DOHH2 (cell line): ENCODE results near the gene SH3RF2.

Experiments
- H3F3A ChIP-seq: fragments of 200-600 bp; sonication (generic), shearing (Covaris generic); 2 replicates; pipeline ENCODE4 v1.6.0; 2016; ENCODE audit warnings: antibody characterized with exemption, mild to moderate bottlenecking; ENCODE audit not compliant: control insufficient read depth, insufficient read depth
- H3K27ac ChIP-seq: fragments of 200-600 bp; sonication (generic); 2 replicates; pipeline ENCODE4 v1.5.1; 2014; ENCODE audit warnings: low read depth, mild to moderate bottlenecking, low read length, moderate library complexity
- H3K27me3 ChIP-seq: fragments of 200-600 bp; sonication (generic); 2 replicates; pipeline ENCODE4 v1.6.1; 2014; ENCODE audit warnings: mild to moderate bottlenecking, low read length, mixed read lengths; ENCODE audit not compliant: control insufficient read depth
- H3K36me3 ChIP-seq: fragments of 200-600 bp; sonication (generic); 2 replicates; pipeline ENCODE4 v1.6.1; 2014; ENCODE audit warnings: mild to moderate bottlenecking, low read length, moderate library complexity, mixed read lengths; ENCODE audit not compliant: control insufficient read depth
- H3K4me1 ChIP-seq: fragments of 200-600 bp; sonication (generic); 2 replicates; pipeline ENCODE4 v1.6.1; 2014; ENCODE audit warnings: mild to moderate bottlenecking, low read length, mixed read lengths; ENCODE audit not compliant: control insufficient read depth
- H3K4me2 ChIP-seq: fragments of 200-600 bp; sonication (generic); 2 replicates; pipeline ENCODE4 v1.6.0; 2014; ENCODE audit warnings: mild to moderate bottlenecking, low read length, moderate library complexity
- H3K4me3 ChIP-seq: fragments of 200-600 bp; sonication (generic); 2 replicates; pipeline ENCODE4 v1.5.1; 2014; ENCODE audit warnings: mild to moderate bottlenecking, low read length, mixed read lengths
- H3K79me2 ChIP-seq: fragments of 200-600 bp; sonication (generic); 2 replicates; pipeline ENCODE4 v1.6.1; 2014; ENCODE audit warnings: mild to moderate bottlenecking, low read length, mixed read lengths; ENCODE audit not compliant: control insufficient read depth
- H3K9me2 ChIP-seq: fragments of 200-600 bp; sonication (generic); replicated peaks from 2 replicates; pipeline ENCODE4 v1.6.1; 2014; ENCODE audit warnings: mild to moderate bottlenecking, low read length, mixed read lengths; ENCODE audit not compliant: control insufficient read depth
- H3K9me3 ChIP-seq: fragments of 200-600 bp; sonication (generic); 2 replicates; pipeline ENCODE4 v1.6.1; 2014; ENCODE audit warnings: antibody characterized with exemption, low read length, mixed read lengths; ENCODE audit not compliant: control insufficient read depth, insufficient read depth
- H4K20me1 ChIP-seq: fragments of 200-600 bp; sonication (generic); 2 replicates; pipeline ENCODE4 v1.6.0; 2014; ENCODE audit warnings: low read depth, mild to moderate bottlenecking, antibody characterized with exemption, low read length, moderate library complexity; ENCODE audit not compliant: control insufficient read depth, insufficient read depth
- EZH2phosphoT487 ChIP-seq: fragments of 200-600 bp; sonication (generic); IDR thresholded peaks from 2 replicates; pipeline ENCODE4 v1.6.1; 2017; ENCODE audit warnings: borderline replicate concordance, mild to moderate bottlenecking, antibody characterized with exemption, low read length, moderate library complexity, mixed read lengths
- TF ChIP-seq, protein P1 (sequence below): fragments of 200-600 bp; sonication (generic); IDR thresholded peaks from one replicate; pipeline ENCODE4 v1.5.1; 2014; ENCODE audit warnings: antibody characterized with exemption, mild to moderate bottlenecking, low read depth, low read length; ENCODE audit not compliant: poor library complexity, severe bottlenecking

The SH3RF2 gene

DNA sequence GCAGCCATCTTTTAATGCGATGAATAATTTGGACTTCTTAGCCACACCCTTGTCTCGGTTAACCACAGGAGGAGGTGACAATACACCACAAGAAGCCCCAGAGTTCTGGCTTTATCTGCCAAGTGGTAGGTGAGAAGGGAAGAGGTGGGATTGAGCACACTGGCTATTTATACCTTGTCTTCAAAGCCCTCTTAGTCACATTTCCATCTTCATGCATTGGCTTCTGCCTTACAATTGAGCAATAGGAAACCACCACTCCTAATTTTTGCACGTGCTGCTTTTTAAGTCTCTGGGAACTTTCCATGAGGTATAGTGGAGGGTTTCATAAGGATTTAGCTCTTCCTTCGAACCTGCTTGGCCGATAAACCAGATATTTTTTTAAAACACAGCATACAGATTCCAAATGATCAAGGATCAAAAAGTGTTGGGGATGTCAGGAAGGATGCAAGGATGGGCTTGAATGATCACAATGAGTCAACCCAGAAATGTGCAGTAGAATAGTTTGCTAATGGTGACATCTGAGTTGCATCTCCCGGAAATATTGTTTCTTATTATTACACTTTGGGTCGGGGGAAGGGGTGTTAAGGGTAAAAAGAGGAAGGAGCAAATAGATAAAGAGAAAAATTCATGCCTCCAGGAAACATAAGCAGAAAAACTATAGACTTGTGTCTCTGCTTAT, 143.5 kb downstream of the SH3RF2 start:
- H3K79me2 ChIP-seq = no peaks in the 10 kb centered on the region
- H3K27ac ChIP-seq = no peak overlapping the region
- H4K20me1 ChIP-seq = no peaks in the 10 kb centered on the region
- H3K4me1 ChIP-seq = peaks cover 5% of the 10 kb centered on the region; the same call in 1 of the 2 replicates
- no peaks in the 10 kb centered on the region for H3K9me2 ChIP-seq
- peaks cover 10% of the 10 kb centered on the region for H3K27me3 ChIP-seq
- no peaks in the 10 kb centered on the region for H3K9me3 ChIP-seq
- no peaks in the 10 kb centered on the region for H3F3A ChIP-seq
- TF ChIP-seq, protein P1, sequence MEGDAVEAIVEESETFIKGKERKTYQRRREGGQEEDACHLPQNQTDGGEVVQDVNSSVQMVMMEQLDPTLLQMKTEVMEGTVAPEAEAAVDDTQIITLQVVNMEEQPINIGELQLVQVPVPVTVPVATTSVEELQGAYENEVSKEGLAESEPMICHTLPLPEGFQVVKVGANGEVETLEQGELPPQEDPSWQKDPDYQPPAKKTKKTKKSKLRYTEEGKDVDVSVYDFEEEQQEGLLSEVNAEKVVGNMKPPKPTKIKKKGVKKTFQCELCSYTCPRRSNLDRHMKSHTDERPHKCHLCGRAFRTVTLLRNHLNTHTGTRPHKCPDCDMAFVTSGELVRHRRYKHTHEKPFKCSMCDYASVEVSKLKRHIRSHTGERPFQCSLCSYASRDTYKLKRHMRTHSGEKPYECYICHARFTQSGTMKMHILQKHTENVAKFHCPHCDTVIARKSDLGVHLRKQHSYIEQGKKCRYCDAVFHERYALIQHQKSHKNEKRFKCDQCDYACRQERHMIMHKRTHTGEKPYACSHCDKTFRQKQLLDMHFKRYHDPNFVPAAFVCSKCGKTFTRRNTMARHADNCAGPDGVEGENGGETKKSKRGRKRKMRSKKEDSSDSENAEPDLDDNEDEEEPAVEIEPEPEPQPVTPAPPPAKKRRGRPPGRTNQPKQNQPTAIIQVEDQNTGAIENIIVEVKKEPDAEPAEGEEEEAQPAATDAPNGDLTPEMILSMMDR = no peak
- no peak for TF ChIP-seq EZH2phosphoT487
- no peaks in the 10 kb centered on the region for H3K36me3 ChIP-seq
- H3K4me2 ChIP-seq = no peak overlapping the region
- no peak overlapping the region for H3K4me3 ChIP-seq

DNA sequence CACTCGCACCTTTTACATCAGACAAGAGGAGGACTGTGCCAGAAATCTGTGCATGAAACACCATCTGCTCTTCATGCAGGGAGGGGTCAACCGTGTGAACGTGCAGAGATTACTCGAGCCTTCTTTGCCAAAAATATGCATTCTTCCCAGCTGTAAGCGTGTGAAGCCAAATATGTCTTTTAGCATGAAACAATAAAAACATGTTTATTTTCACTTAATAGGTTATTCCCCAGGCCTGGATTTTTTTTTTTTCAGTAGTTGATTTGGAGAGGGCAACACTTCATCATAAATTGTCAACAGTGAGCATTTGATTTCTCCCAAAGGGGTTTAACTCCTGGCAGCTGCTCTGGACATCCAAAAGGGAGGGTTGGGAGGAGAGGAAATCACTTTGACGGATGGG, 145.2 kb downstream of the SH3RF2 start:
- Histone ChIP-seq H3K27me3 (peaks cover 10% of the 10 kb centered on the region), H3K79me2 (no peaks in the 10 kb centered on the region), H3F3A (no peaks in the 10 kb centered on the region), H3K36me3 (no peaks in the 10 kb centered on the region), H3K4me1 (peaks cover 5% of the 10 kb centered on the region; the same call in 1 of the 2 replicates), H3K9me2 (no peaks in the 10 kb centered on the region), H3K4me3 (no peak overlapping the region), H4K20me1 (no peaks in the 10 kb centered on the region), H3K27ac (no peak overlapping the region), H3K4me2 (no peak overlapping the region), H3K9me3 (no peaks in the 10 kb centered on the region)
- no peak for TF ChIP-seq EZH2phosphoT487
- TF ChIP-seq, protein P1 = no peak

DNA sequence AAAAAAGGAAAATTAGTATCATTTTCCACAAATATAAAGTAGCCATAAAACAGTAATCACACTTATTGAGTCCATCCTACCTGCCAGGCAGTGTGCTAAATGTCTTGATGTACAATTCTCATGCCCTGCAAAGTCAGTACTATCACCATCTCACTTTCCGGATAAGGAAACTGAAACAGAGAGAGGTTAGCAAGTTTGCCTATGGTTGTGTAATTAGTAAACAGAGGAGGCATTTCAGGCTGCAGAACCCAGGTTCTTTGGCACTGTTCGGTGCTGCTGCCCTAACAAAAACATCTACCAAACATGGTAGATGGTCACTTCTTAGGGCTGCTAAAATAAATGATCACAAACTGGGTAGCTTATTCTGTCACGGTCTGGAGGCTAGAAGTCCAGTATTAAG, 146.4 kb downstream of the SH3RF2 start:
- TF ChIP-seq EZH2phosphoT487 = no peak
- TF ChIP-seq, protein P1 = no peak
- no peaks in the 10 kb centered on the region for H3K9me3 ChIP-seq
- H3K27ac ChIP-seq = no peak overlapping the region
- no peak overlapping the region for H3K4me3 ChIP-seq
- peaks cover 5% of the 10 kb centered on the region; the same call in 1 of the 2 replicates for H3K4me1 ChIP-seq
- H3K9me2 ChIP-seq = no peaks in the 10 kb centered on the region
- no peaks in the 10 kb centered on the region for H3F3A ChIP-seq
- no peaks in the 10 kb centered on the region for H4K20me1 ChIP-seq
- H3K36me3 ChIP-seq = no peaks in the 10 kb centered on the region
- no peak overlapping the region for H3K4me2 ChIP-seq
- H3K27me3 ChIP-seq = peaks cover 10% of the 10 kb centered on the region
- no peaks in the 10 kb centered on the region for H3K79me2 ChIP-seq
